ENCODE results near the gene OXTR.

Gene OXTR

DNA sequence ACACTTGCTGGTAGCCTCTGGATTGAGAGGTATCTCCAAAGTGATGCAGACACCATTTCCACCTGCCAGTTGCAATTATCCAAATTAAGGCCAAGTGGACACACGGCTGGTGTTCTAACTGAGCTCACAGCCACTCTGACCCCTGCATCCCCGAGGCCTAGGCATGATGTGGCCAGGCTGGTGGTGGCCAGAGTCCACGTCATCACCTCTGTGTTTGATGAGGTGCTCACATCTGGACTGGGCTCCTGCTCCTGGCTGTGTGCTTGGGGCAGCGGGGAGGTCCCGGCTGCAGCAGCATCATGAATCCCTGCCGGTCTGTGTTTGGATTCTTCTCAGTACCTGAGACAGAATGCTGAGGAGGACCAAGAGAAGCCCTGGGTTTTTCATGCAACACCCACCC is 4.9 kb downstream of the OXTR start:
- peaks cover 16% of the 10 kb centered on the region for H3K27me3 ChIP-seq (ENCODE audit: control insufficient read depth, insufficient read depth, low read length)
- no peaks in the 10 kb centered on the region for H3K36me3 ChIP-seq (ENCODE audit: control insufficient read depth, insufficient read depth, low read length)
- no peaks in the 10 kb centered on the region for H3K4me1 ChIP-seq (ENCODE audit: control insufficient read depth, insufficient read depth, low read length)
- H3K27ac ChIP-seq (ENCODE audit: low read depth, low read length), result no peak overlapping the region
- H3K9ac ChIP-seq (ENCODE audit: low read length), result no peak overlapping the region
- no peak overlapping the region for H3K4me3 ChIP-seq (ENCODE audit: low read length)

- H3K27ac ChIP-seq (ENCODE audit: low read depth, low read length), result no peak overlapping the region
- no peaks in the 10 kb centered on the region for H3K4me1 ChIP-seq (ENCODE audit: control insufficient read depth, insufficient read depth, low read length)
- H3K4me3 ChIP-seq (ENCODE audit: low read length), result no peak overlapping the region
- no peaks in the 10 kb centered on the region for H3K36me3 ChIP-seq (ENCODE audit: control insufficient read depth, insufficient read depth, low read length)
- H3K27me3 ChIP-seq (ENCODE audit: control insufficient read depth, insufficient read depth, low read length), result peaks cover 12% of the 10 kb centered on the region
- no peak overlapping the region for H3K9ac ChIP-seq (ENCODE audit: low read length)
Observed at GRCh38 chr3:8762607-8763377, 6.6 kb downstream of the OXTR start.

- Histone ChIP-seq H3K4me1 (ENCODE audit: control insufficient read depth, insufficient read depth, low read length) (no peaks in the 10 kb centered on the region), H3K36me3 (ENCODE audit: control insufficient read depth, insufficient read depth, low read length) (no peaks in the 10 kb centered on the region), H3K9ac (ENCODE audit: low read length) (no peak overlapping the region), H3K27me3 (ENCODE audit: control insufficient read depth, insufficient read depth, low read length) (peaks cover 4% of the 10 kb centered on the region), H3K4me3 (ENCODE audit: low read length) (no peak overlapping the region), H3K27ac (ENCODE audit: low read depth, low read length) (no peak overlapping the region)
Observed at GRCh38 chr3:8761866-8762265, 7.5 kb downstream of the OXTR start.

DNA sequence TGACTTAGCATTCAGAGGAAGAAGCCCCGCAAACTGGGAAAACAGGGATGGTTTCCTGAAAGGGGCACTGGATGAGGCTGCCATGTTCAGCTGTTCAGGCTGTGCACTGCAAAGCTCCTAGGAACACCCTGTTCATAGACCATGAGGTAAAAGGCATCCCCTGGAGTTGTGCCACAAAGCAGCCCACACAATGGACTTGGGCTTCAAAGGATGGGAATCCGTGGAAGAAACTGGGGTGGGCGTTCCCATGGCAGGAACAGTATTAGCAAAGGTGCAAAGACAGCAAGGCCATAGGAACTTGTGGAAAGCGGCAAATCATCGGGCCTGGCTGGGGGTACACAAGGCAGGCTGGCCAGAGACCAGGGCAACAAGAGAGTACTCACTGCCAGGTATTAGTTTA is 8.9 kb downstream of the OXTR start:
- Histone ChIP-seq H3K27ac (ENCODE audit: low read depth, low read length) (no peak overlapping the region), H3K9ac (ENCODE audit: low read length) (no peak overlapping the region), H3K4me1 (ENCODE audit: control insufficient read depth, insufficient read depth, low read length) (no peaks in the 10 kb centered on the region), H3K4me3 (ENCODE audit: low read length) (no peak overlapping the region), H3K27me3 (ENCODE audit: control insufficient read depth, insufficient read depth, low read length) (peaks cover 1% of the 10 kb centered on the region), H3K36me3 (ENCODE audit: control insufficient read depth, insufficient read depth, low read length) (no peaks in the 10 kb centered on the region)

- Histone ChIP-seq H3K4me3 (ENCODE audit: low read length) (no peak overlapping the region), H3K4me1 (ENCODE audit: control insufficient read depth, insufficient read depth, low read length) (no peaks in the 10 kb centered on the region), H3K27me3 (ENCODE audit: control insufficient read depth, insufficient read depth, low read length) (no peaks in the 10 kb centered on the region), H3K27ac (ENCODE audit: low read depth, low read length) (no peak overlapping the region), H3K36me3 (ENCODE audit: control insufficient read depth, insufficient read depth, low read length) (no peaks in the 10 kb centered on the region), H3K9ac (ENCODE audit: low read length) (no peak overlapping the region)
Observed at GRCh38 chr3:8760091-8760490, 9.3 kb downstream of the OXTR start.

GRCh38 chr3:8759038-8759707 is 10.2 kb downstream of the OXTR start:
- no peak overlapping the region for H3K4me3 ChIP-seq (ENCODE audit: low read length)
- no peak overlapping the region for H3K9ac ChIP-seq (ENCODE audit: low read length)
- H3K27ac ChIP-seq (ENCODE audit: low read depth, low read length), result no peak overlapping the region
- no peaks in the 10 kb centered on the region for H3K27me3 ChIP-seq (ENCODE audit: control insufficient read depth, insufficient read depth, low read length)
- H3K36me3 ChIP-seq (ENCODE audit: control insufficient read depth, insufficient read depth, low read length), result no peaks in the 10 kb centered on the region
- H3K4me1 ChIP-seq (ENCODE audit: control insufficient read depth, insufficient read depth, low read length), result no peaks in the 10 kb centered on the region

GRCh38 chr3:8757551-8758518 is 11.6 kb downstream of the OXTR start:
- Histone ChIP-seq H3K27me3 (ENCODE audit: control insufficient read depth, insufficient read depth, low read length) (no peaks in the 10 kb centered on the region), H3K36me3 (ENCODE audit: control insufficient read depth, insufficient read depth, low read length) (no peaks in the 10 kb centered on the region), H3K9ac (ENCODE audit: low read length) (no peak overlapping the region), H3K27ac (ENCODE audit: low read depth, low read length) (no peak overlapping the region), H3K4me3 (ENCODE audit: low read length) (no peak overlapping the region), H3K4me1 (ENCODE audit: control insufficient read depth, insufficient read depth, low read length) (no peaks in the 10 kb centered on the region)

DNA sequence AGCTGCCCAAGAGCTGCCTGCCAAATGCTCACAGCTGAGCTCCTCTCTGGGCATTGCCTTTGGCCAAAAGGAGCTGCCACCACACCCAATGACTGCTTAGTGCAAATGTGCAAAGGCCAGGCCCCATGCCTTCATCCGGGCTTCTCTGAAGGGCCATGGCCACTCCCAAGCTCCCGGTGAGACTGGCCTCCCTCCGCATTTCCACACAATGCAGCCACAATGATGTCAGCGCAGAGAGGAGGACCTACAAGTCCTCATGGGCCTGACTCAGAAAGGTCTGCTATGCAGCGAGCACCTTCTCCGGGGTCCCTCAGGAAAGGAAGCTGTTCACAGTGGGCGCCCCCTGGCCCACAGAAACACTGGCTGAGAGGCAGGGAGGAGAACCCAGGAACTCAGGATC is 12.7 kb downstream of the OXTR start:
- Histone ChIP-seq H3K4me3 (ENCODE audit: low read length) (no peak overlapping the region), H3K27me3 (ENCODE audit: control insufficient read depth, insufficient read depth, low read length) (no peaks in the 10 kb centered on the region), H3K4me1 (ENCODE audit: control insufficient read depth, insufficient read depth, low read length) (no peaks in the 10 kb centered on the region), H3K27ac (ENCODE audit: low read depth, low read length) (no peak overlapping the region), H3K9ac (ENCODE audit: low read length) (no peak overlapping the region), H3K36me3 (ENCODE audit: control insufficient read depth, insufficient read depth, low read length) (no peaks in the 10 kb centered on the region)

- H3K27ac ChIP-seq (ENCODE audit: low read depth, low read length), result no peak overlapping the region
- H3K4me3 ChIP-seq (ENCODE audit: low read length), result no peak overlapping the region
- no peaks in the 10 kb centered on the region for H3K27me3 ChIP-seq (ENCODE audit: control insufficient read depth, insufficient read depth, low read length)
- no peaks in the 10 kb centered on the region for H3K36me3 ChIP-seq (ENCODE audit: control insufficient read depth, insufficient read depth, low read length)
- no peaks in the 10 kb centered on the region for H3K4me1 ChIP-seq (ENCODE audit: control insufficient read depth, insufficient read depth, low read length)
- no peak overlapping the region for H3K9ac ChIP-seq (ENCODE audit: low read length)
Observed at GRCh38 chr3:8755564-8756237, 13.7 kb downstream of the OXTR start.

DNA sequence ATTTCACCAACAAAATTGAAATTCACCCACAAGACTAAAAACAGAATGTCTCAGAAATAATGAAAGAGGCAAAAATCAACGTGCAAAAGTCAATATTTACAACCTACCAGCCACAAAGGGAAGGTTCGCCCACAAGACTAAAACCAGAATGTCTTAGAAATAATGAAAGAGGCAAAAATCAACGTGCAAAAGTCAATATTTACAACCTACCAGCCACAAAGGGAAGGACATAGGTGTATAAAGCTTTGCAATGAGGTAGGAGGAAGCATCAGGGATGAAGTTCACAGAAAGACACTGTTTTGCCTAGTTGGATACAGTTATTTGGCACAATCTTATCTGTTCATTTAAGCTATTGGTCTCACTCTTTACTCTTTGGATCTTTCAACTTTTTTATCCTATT is 14.3 kb downstream of the OXTR start:
- H3K9ac ChIP-seq (ENCODE audit: low read length), result no peak overlapping the region
- no peaks in the 10 kb centered on the region for H3K36me3 ChIP-seq (ENCODE audit: control insufficient read depth, insufficient read depth, low read length)
- H3K4me1 ChIP-seq (ENCODE audit: control insufficient read depth, insufficient read depth, low read length), result no peaks in the 10 kb centered on the region
- H3K27me3 ChIP-seq (ENCODE audit: control insufficient read depth, insufficient read depth, low read length), result no peaks in the 10 kb centered on the region
- H3K27ac ChIP-seq (ENCODE audit: low read depth, low read length), result no peak overlapping the region
- H3K4me3 ChIP-seq (ENCODE audit: low read length), result no peak overlapping the region

DNA sequence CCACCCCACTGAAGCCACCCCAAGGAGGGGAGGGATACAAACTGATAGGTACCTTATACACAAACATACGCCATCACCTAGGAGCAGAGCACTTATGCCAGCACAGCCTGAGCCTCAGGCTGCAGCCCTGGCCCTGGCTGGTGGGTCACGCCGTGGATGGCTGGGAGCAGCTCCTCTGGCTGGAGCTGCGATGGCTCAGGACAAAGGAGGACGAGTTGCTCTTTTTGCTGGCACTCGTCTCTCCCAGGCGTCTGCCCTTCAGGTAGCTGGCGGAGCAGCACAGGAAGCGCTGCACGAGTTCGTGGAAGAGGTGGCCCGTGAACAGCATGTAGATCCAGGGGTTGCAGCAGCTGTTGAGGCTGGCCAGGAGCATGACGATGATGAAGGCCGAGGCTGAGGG is 16.6 kb downstream of the OXTR start:
- H3K9ac ChIP-seq (ENCODE audit: low read length), result no peak overlapping the region
- H3K27me3 ChIP-seq (ENCODE audit: control insufficient read depth, insufficient read depth, low read length), result no peaks in the 10 kb centered on the region
- H3K4me1 ChIP-seq (ENCODE audit: control insufficient read depth, insufficient read depth, low read length), result no peaks in the 10 kb centered on the region
- H3K36me3 ChIP-seq (ENCODE audit: control insufficient read depth, insufficient read depth, low read length), result no peaks in the 10 kb centered on the region
- no peak overlapping the region for H3K4me3 ChIP-seq (ENCODE audit: low read length)
- no peak overlapping the region for H3K27ac ChIP-seq (ENCODE audit: low read depth, low read length)

GRCh38 chr3:8749316-8749715 is 20.1 kb downstream of the OXTR start:
- Histone ChIP-seq H3K36me3 (ENCODE audit: control insufficient read depth, insufficient read depth, low read length) (no peaks in the 10 kb centered on the region), H3K27ac (ENCODE audit: low read depth, low read length) (no peak overlapping the region), H3K27me3 (ENCODE audit: control insufficient read depth, insufficient read depth, low read length) (no peaks in the 10 kb centered on the region), H3K4me1 (ENCODE audit: control insufficient read depth, insufficient read depth, low read length) (no peaks in the 10 kb centered on the region), H3K9ac (ENCODE audit: low read length) (no peak overlapping the region), H3K4me3 (ENCODE audit: low read length) (no peak overlapping the region)
